Mesenchymal stem cell (in vitro differentiated cells and primary cell): Measurements from ENCODE around the gene DNAJA3.

ENCODE experiments used
- DNase-seq: peaks from one replicate; pipeline ENCODE4 v3.0.0-alpha.2; 2013
- H2AFZ ChIP-seq: one replicate; pipeline ENCODE4 v1.6.1; 2013; ENCODE audit warnings: low read depth, mild to moderate bottlenecking, control low read depth, inconsistent platforms, low read length, moderate library complexity
- H2AK5ac ChIP-seq: 2 replicates; pipeline ENCODE4 v1.6.1; 2013; ENCODE audit warnings: low read length, moderate library complexity, mild to moderate bottlenecking, inconsistent platforms; ENCODE audit not compliant: severe bottlenecking
- H2BK120ac ChIP-seq: one replicate; pipeline ENCODE4 v1.6.1; 2013; ENCODE audit warnings: low read depth, mild to moderate bottlenecking, inconsistent platforms, low read length, moderate library complexity
- H2BK12ac ChIP-seq, 2 experiments: one replicate each; pipeline ENCODE4 v1.6.1; 2013; ENCODE audit warnings: inconsistent platforms in 2 of 2, low read length in 2 of 2, mild to moderate bottlenecking in 2 of 2, moderate library complexity in 2 of 2, control low read depth in 1 of 2
- H2BK15ac ChIP-seq: one replicate; pipeline ENCODE4 v1.6.1; 2013; ENCODE audit warnings: mild to moderate bottlenecking, low read depth, inconsistent platforms; ENCODE audit not compliant: poor library complexity, severe bottlenecking
- H2BK5ac ChIP-seq: 2 replicates; pipeline ENCODE4 v1.6.1; 2013; ENCODE audit warnings: low read depth, mild to moderate bottlenecking, low read length, control low read depth, inconsistent platforms; ENCODE audit not compliant: poor library complexity, severe bottlenecking
- H3K14ac ChIP-seq, 2 experiments: one replicate each; pipeline ENCODE4 v1.6.1; 2013; ENCODE audit warnings: inconsistent platforms in 2 of 2, low read length in 2 of 2, control low read depth in 1 of 2, mild to moderate bottlenecking in 1 of 2, moderate library complexity in 1 of 2
- H3K18ac ChIP-seq, 2 experiments: one replicate each; pipeline ENCODE4 v1.6.1; 2013; ENCODE audit warnings: inconsistent platforms in 2 of 2, low read length in 2 of 2, control low read depth in 1 of 2, low read depth in 1 of 2, mild to moderate bottlenecking in 1 of 2
- H3K23ac ChIP-seq, 2 experiments: one replicate each; pipeline ENCODE4 v1.6.1; 2013; ENCODE audit warnings: inconsistent platforms in 2 of 2, low read length in 2 of 2, mild to moderate bottlenecking in 2 of 2, moderate library complexity in 2 of 2, control low read depth in 1 of 2
- H3K27ac ChIP-seq: 2 replicates; pipeline ENCODE4 v1.5.1; 2013; ENCODE audit warnings: mild to moderate bottlenecking, moderate library complexity, low read length, control low read depth, inconsistent platforms; ENCODE audit not compliant: poor library complexity, severe bottlenecking
- H3K27me3 ChIP-seq, 2 experiments: 2 replicates each; pipeline versions ENCODE4 v1.6.1 to v1.7.0; 2013; ENCODE audit warnings: low read length in 2 of 2, mild to moderate bottlenecking in 2 of 2, moderate library complexity in 2 of 2, control low read depth in 1 of 2, inconsistent platforms in 1 of 2; ENCODE audit not compliant: control insufficient read depth in 1 of 2, insufficient read depth in 1 of 2
- H3K36me3 ChIP-seq, 2 experiments: 2 replicates each; pipeline versions ENCODE4 v1.6.1 to v1.7.0; 2013; ENCODE audit warnings: low read length in 2 of 2, control low read depth in 1 of 2, inconsistent platforms in 1 of 2, low read depth in 1 of 2, mild to moderate bottlenecking in 1 of 2; ENCODE audit not compliant: insufficient read depth in 2 of 2, control insufficient read depth in 1 of 2
- H3K4ac ChIP-seq, 2 experiments: one replicate each; pipeline ENCODE4 v1.6.1; 2013; ENCODE audit warnings: inconsistent platforms in 2 of 2, low read length in 2 of 2, mild to moderate bottlenecking in 2 of 2, moderate library complexity in 2 of 2, control low read depth in 1 of 2, low read depth in 1 of 2
- H3K4me1 ChIP-seq: 2 replicates; pipeline ENCODE4 v1.6.1; 2013; ENCODE audit warnings: low read depth, low read length, control low read depth; ENCODE audit not compliant: control insufficient read depth, insufficient read depth
- H3K4me2 ChIP-seq: 2 replicates; pipeline ENCODE4 v1.6.1; 2013; ENCODE audit warnings: low read length, mild to moderate bottlenecking, inconsistent platforms; ENCODE audit not compliant: poor library complexity, severe bottlenecking
- H3K4me3 ChIP-seq, 2 experiments: 2 replicates each; pipeline versions ENCODE4 v1.5.1 to v1.7.0; 2013; ENCODE audit warnings: low read length in 2 of 2, mild to moderate bottlenecking in 2 of 2, control low read depth in 1 of 2, low read depth in 1 of 2; ENCODE audit not compliant: insufficient read depth in 1 of 2
- H3K79me1 ChIP-seq: replicated peaks from 2 replicates; pipeline ENCODE4 v1.6.1; 2013; ENCODE audit warnings: mild to moderate bottlenecking, control low read depth, low read length, inconsistent platforms; ENCODE audit not compliant: poor library complexity, severe bottlenecking
- H3K9ac ChIP-seq: 2 replicates; pipeline ENCODE4 v1.7.0; 2013; ENCODE audit warnings: mild to moderate bottlenecking, low read length, moderate library complexity
- H3K9me3 ChIP-seq: 2 replicates; pipeline ENCODE4 v1.7.0; 2013; ENCODE audit warnings: mild to moderate bottlenecking, low read length; ENCODE audit not compliant: control insufficient read depth
- H4K8ac ChIP-seq: one replicate; pipeline ENCODE4 v1.6.1; 2013; ENCODE audit warnings: inconsistent platforms, mild to moderate bottlenecking, low read length, moderate library complexity
- H4K91ac ChIP-seq: one replicate; pipeline ENCODE4 v1.6.1; 2013; ENCODE audit warnings: mild to moderate bottlenecking, low read length, inconsistent platforms
- WGBS: methylation state at CpG from one replicate; pipeline ENCODE4 v1.1.7; 2013; ENCODE audit warnings: mixed read lengths; 5-methylcytosine and 5-hydroxymethylcytosine counted together

The DNAJA3 gene

DNA sequence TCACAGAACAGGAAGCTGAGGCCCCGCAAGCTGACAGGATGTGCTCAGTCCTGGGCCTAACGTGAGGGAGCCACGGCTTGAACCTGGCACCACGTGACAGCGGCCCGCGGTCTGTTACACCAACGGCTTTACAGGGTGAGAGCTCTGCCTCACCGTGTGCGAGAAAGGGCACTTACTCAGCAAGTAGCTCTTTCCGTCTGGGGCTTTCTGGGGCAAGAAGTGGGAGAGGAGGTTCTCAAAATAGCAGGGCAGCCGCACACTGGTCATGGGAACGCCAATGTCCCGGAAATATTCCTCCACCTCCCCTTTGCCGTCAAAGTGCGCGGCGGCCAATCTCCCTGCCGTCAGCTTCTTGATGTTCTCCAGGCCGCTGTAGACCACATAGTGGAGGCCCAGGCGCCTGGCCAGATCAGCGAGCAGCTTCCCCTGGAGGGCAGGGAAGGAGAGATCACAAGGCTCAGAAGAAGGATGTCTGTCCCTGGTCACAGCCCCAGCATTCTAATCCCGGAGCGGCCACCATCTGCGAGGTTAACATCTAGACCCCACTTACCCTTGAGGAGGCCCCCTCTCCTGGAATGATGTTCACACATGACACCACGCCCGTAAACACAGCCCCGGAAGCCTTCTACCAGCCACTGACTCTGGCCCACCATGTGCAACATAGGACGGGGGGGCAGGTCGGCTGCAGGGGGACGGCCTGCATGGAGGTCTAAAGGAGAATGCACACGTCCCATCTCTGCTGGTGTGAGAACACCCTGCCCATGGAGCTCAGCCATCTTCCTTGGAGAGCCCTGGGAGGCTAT is 40.5 kb downstream of the DNAJA3 start:
- H3K79me1 ChIP-seq = peaks cover 10% of the 10 kb centered on the region
- no peak overlapping the region for H4K8ac ChIP-seq
- H3K23ac ChIP-seq = no peak overlapping the region
- no peak overlapping the region for H3K18ac ChIP-seq
- no peak overlapping the region for H2AFZ ChIP-seq
- no peak overlapping the region for H3K4me2 ChIP-seq
- H3K4me1 ChIP-seq = peaks cover 11% of the 10 kb centered on the region
- H3K9me3 ChIP-seq = no peaks in the 10 kb centered on the region
- no peak overlapping the region for H2BK12ac ChIP-seq
- peaks cover 55 to 67% of the 10 kb centered on the region in 2 experiments for H3K36me3 ChIP-seq
- no peak overlapping the region for H3K4ac ChIP-seq
- H2BK120ac ChIP-seq = no peak overlapping the region
- DNase-seq = no peak
- no peak overlapping the region for H4K91ac ChIP-seq
- no peak overlapping the region for H3K4me3 ChIP-seq
- WGBS = 97% methylated on average over 32 of the region's 32 CpGs
- no peak overlapping the region for H2BK5ac ChIP-seq
- no peak overlapping the region for H3K27ac ChIP-seq
- no peak overlapping the region for H3K9ac ChIP-seq
- H3K14ac ChIP-seq = no peak overlapping the region
- H2AK5ac ChIP-seq = no peak overlapping the region
- H3K27me3 ChIP-seq = no peaks in the 10 kb centered on the region
- no peak overlapping the region for H2BK15ac ChIP-seq

DNA sequence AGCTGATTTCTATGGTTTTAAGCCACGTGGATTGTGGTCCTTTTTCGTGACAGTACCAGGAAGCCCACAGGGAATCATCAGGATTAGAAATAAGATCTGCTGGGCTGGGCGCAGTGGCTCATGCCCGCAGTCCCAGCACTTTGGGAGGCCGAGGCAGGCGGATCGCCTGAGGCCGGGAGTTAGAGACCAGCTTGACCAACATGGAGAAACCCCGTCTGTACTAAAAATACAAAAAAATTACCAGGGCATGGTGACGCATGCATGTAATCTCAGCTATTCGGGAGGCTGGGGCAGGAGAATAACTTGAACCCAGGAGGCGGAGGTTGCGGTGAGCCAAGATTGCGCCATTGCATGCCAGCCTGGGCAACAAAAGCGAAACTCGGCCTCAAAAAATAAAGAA is 42.2 kb downstream of the DNAJA3 start:
- no peak overlapping the region for H2BK120ac ChIP-seq

DNA sequence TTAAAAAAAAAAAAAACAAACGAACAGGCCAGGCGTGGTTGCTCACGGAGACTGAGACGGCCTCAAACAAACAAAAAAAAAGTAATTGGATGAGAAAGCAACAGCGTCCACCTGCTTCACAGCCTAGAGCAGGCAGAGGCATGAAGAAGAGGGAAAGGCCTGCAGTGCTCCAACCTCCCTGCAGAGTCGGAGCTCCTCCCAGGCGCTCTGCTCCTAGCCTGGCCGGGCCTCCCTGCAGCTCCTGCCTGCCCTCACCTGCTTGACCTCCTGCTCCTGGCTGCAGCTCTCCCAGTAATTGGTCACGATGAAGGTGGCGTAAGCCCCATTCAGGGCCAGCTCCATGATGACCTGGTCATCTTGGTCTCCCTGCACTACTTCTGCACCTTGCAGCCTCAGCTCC is 43.3 kb downstream of the DNAJA3 start:
- peaks cover 40 to 42% of the 10 kb centered on the region in 2 experiments for H3K36me3 ChIP-seq
- no peaks in the 10 kb centered on the region for H3K27me3 ChIP-seq
- H3K4ac ChIP-seq = no peak overlapping the region
- H3K9ac ChIP-seq = no peak overlapping the region
- 95% methylated on average over 10 of the region's 10 CpGs for WGBS
- peaks cover 9% of the 10 kb centered on the region for H3K4me1 ChIP-seq
- H3K23ac ChIP-seq = no peak overlapping the region
- H2AK5ac ChIP-seq = no peak overlapping the region
- no peak overlapping the region for H2AFZ ChIP-seq
- H2BK120ac ChIP-seq = no peak overlapping the region
- no peak overlapping the region for H3K18ac ChIP-seq
- no peak overlapping the region for H3K4me3 ChIP-seq
- DNase-seq = no peak
- no peak overlapping the region for H4K91ac ChIP-seq
- no peak overlapping the region for H3K14ac ChIP-seq
- no peak overlapping the region for H3K4me2 ChIP-seq
- no peak overlapping the region for H4K8ac ChIP-seq
- no peak overlapping the region for H3K27ac ChIP-seq
- no peak overlapping the region for H2BK15ac ChIP-seq
- no peak overlapping the region for H2BK5ac ChIP-seq
- H3K9me3 ChIP-seq = no peaks in the 10 kb centered on the region
- peaks cover 14% of the 10 kb centered on the region for H3K79me1 ChIP-seq
- no peak overlapping the region for H2BK12ac ChIP-seq

More for the DNA sequence above, 42.2 kb downstream of the DNAJA3 start:
- no peak overlapping the region for H2AFZ ChIP-seq
- no peak overlapping the region for H3K27ac ChIP-seq
- H4K91ac ChIP-seq = no peak overlapping the region
- H4K8ac ChIP-seq = no peak overlapping the region
- H3K4me2 ChIP-seq = no peak overlapping the region
- no peaks in the 10 kb centered on the region for H3K27me3 ChIP-seq
- no peak overlapping the region for H3K18ac ChIP-seq
- WGBS = 97% methylated on average over 16 of the region's 16 CpGs
- H3K36me3 ChIP-seq = peaks cover 49 to 51% of the 10 kb centered on the region in 2 experiments
- peaks cover 9% of the 10 kb centered on the region for H3K4me1 ChIP-seq
- H3K79me1 ChIP-seq = peaks cover 14% of the 10 kb centered on the region
- DNase-seq = no peak
- H3K9ac ChIP-seq = no peak overlapping the region
- H2BK5ac ChIP-seq = no peak overlapping the region
- no peak overlapping the region for H3K4me3 ChIP-seq
- H3K14ac ChIP-seq = no peak overlapping the region
- H3K23ac ChIP-seq = no peak overlapping the region
- no peak overlapping the region for H2BK15ac ChIP-seq
- H2BK12ac ChIP-seq = no peak overlapping the region
- no peak overlapping the region for H2AK5ac ChIP-seq
- no peak overlapping the region for H3K4ac ChIP-seq
- H3K9me3 ChIP-seq = no peaks in the 10 kb centered on the region

DNA sequence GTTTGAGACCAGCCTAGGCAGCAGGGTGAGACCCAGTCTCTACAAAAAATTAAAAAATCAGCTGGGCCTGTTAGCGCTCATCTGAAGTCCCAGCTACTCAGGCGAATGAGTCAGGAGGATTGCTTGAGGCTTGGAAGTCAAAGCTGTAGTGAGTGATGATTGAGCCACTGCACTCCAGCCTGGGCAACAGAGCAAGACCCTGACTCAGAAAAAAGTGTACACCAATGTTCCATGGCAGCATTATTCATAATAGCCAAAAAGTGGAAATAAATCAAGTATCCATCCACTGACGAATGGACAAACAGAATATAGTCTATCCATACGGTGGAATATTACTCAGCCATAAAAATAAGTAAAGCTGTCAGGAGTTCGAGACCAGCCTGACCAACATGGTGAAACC is 46.2 kb downstream of the DNAJA3 start:
- WGBS = 98% methylated on average over 5 of the region's 5 CpGs
- H2BK5ac ChIP-seq = no peak overlapping the region
- H3K9me3 ChIP-seq = no peaks in the 10 kb centered on the region
- no peak overlapping the region for H3K27ac ChIP-seq
- H3K4me3 ChIP-seq = no peak overlapping the region
- no peak overlapping the region for H4K8ac ChIP-seq
- no peaks in the 10 kb centered on the region for H3K27me3 ChIP-seq
- H3K79me1 ChIP-seq = peaks cover 14% of the 10 kb centered on the region
- no peak overlapping the region for H2AK5ac ChIP-seq
- DNase-seq = no peak
- H3K14ac ChIP-seq = no peak overlapping the region
- no peak overlapping the region for H3K23ac ChIP-seq
- no peak overlapping the region for H2BK12ac ChIP-seq
- no peak overlapping the region for H2BK15ac ChIP-seq
- no peak overlapping the region for H3K9ac ChIP-seq
- no peak overlapping the region for H3K4ac ChIP-seq
- H4K91ac ChIP-seq = no peak overlapping the region
- no peak overlapping the region for H2BK120ac ChIP-seq
- peaks cover 11% of the 10 kb centered on the region for H3K4me1 ChIP-seq
- H3K18ac ChIP-seq = no peak overlapping the region
- no peak overlapping the region for H3K4me2 ChIP-seq
- H2AFZ ChIP-seq = no peak overlapping the region
- peaks cover 18 to 22% of the 10 kb centered on the region in 2 experiments for H3K36me3 ChIP-seq
